Osteocyte (in vitro differentiated cells): ENCODE results near the gene RNF145. TPM values are rescaled to one million over a fixed set of nuclear protein-coding genes. Genes with fewer than 3 reads are reported as not detected.

Experiments used
- DNase-seq: peaks from one replicate; pipeline ENCODE4 v3.0.0; 2021; ENCODE audit warnings: mixed read lengths; ENCODE audit not compliant: unreplicated experiment; ENCODE audit errors: extremely low spot score
- H3K27ac Mint-ChIP-seq: one replicate; pipeline ENCODE4 v1.8.0; 2021; ENCODE audit warnings: mild to moderate bottlenecking, mixed read lengths; ENCODE audit not compliant: unreplicated experiment
- H3K27me3 Mint-ChIP-seq: one replicate; pipeline ENCODE4 v1.8.0; 2021; ENCODE audit warnings: mixed read lengths; ENCODE audit not compliant: unreplicated experiment
- H3K36me3 Mint-ChIP-seq: one replicate; pipeline ENCODE4 v1.8.0; 2021; ENCODE audit warnings: mixed read lengths; ENCODE audit not compliant: unreplicated experiment
- H3K4me1 Mint-ChIP-seq: one replicate; pipeline ENCODE4 v1.8.0; 2021; ENCODE audit warnings: mixed read lengths; ENCODE audit not compliant: unreplicated experiment
- H3K4me3 Mint-ChIP-seq: one replicate; pipeline ENCODE4 v1.8.0; 2021; ENCODE audit warnings: mild to moderate bottlenecking, moderate library complexity, mixed read lengths; ENCODE audit not compliant: unreplicated experiment
- H3K9me3 Mint-ChIP-seq: one replicate; pipeline ENCODE4 v1.8.0; 2021; ENCODE audit warnings: mixed read lengths; ENCODE audit not compliant: unreplicated experiment
- total RNA-seq: library from RNA; stranded (reverse); gene quantifications from 2 replicates; pipeline ENCODE4 v1.2.1, GENCODE V29; 2021
- TF ChIP-seq, protein P1 (sequence below): fragments of 200-600 bp; sonication (generic); IDR thresholded peaks from 2 replicates; pipeline ENCODE4 v1.5.0; 2021; ENCODE audit warnings: antibody characterized with exemption, mild to moderate bottlenecking, moderate library complexity

RNF145 gene
- total RNA-seq, 1 donor from 2014 or later, result 93.4 TPM

DNA sequence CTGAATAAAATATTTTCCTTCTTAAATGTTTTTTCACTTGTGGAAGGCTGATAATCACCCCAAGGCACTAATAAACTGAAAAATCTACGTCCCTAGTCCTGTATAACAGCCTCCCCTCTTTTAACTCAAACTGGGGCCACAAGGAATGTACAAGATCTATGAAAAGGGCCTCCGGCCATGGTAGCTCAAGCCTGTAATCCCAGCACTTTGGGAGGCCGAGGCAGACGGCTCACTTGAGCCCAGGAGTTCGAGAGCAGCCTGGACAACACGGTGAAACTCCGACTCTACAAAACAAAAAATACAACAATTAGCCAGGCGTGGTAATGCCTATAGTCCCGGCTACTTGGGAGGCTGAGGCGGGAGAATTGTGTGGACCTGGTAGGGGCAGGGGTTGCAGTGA is 23.6 kb downstream of the RNF145 start:
- Mint-ChIP-seq H3K9me3 (no peaks in the 10 kb centered on the region), H3K27ac (peak overlapping the region; percentile 98), H3K4me1 (peaks cover 66% of the 10 kb centered on the region), H3K27me3 (no peaks in the 10 kb centered on the region), H3K4me3 (no peak overlapping the region), H3K36me3 (peaks cover 20% of the 10 kb centered on the region)
- TF ChIP-seq, protein P1, sequence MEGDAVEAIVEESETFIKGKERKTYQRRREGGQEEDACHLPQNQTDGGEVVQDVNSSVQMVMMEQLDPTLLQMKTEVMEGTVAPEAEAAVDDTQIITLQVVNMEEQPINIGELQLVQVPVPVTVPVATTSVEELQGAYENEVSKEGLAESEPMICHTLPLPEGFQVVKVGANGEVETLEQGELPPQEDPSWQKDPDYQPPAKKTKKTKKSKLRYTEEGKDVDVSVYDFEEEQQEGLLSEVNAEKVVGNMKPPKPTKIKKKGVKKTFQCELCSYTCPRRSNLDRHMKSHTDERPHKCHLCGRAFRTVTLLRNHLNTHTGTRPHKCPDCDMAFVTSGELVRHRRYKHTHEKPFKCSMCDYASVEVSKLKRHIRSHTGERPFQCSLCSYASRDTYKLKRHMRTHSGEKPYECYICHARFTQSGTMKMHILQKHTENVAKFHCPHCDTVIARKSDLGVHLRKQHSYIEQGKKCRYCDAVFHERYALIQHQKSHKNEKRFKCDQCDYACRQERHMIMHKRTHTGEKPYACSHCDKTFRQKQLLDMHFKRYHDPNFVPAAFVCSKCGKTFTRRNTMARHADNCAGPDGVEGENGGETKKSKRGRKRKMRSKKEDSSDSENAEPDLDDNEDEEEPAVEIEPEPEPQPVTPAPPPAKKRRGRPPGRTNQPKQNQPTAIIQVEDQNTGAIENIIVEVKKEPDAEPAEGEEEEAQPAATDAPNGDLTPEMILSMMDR, result no peak
- no peak for DNase-seq

DNA sequence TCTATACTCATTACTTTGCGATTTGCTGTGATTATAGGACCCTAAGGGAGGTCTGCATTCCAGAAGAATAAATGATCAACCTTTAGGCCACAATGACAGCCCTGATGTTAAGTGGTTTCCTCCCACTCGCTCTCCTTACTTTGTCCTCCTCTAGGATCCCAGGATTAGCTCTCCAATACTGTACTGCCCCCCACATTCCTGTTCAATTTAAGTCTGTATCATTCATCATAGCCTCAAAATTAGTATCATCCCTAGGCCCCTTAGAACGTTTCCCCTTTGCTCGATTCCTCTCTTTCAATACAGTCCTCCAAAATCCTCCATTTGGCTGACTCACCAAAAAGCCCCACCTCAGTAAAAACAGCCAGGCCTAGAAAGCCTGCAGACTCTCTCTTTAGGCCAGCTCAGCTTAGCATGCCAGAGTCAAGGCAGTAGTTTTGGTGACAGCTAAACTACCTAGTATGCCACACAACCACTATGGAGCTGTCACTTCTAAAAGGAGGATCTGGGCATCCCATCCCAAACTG is 24.4 kb downstream of the RNF145 start:
- Mint-ChIP-seq H3K27ac (peak overlapping the region; percentile 98), H3K4me1 (peaks cover 71% of the 10 kb centered on the region), H3K27me3 (no peaks in the 10 kb centered on the region), H3K4me3 (peak overlapping the region; percentile 16), H3K36me3 (peaks cover 25% of the 10 kb centered on the region), H3K9me3 (no peaks in the 10 kb centered on the region)
- TF ChIP-seq, protein P1, result no peak
- DNase-seq, result no peak

- Mint-ChIP-seq H3K36me3 (peaks cover 21% of the 10 kb centered on the region), H3K27ac (peak overlapping the region; percentile 98), H3K9me3 (no peaks in the 10 kb centered on the region), H3K4me1 (peaks cover 69% of the 10 kb centered on the region), H3K4me3 (no peak overlapping the region), H3K27me3 (no peaks in the 10 kb centered on the region)
- no peak for DNase-seq
- TF ChIP-seq, protein P1, result no peak
Measured at GRCh38 chr5:159184236-159184635, 25.1 kb downstream of the RNF145 start.

DNA sequence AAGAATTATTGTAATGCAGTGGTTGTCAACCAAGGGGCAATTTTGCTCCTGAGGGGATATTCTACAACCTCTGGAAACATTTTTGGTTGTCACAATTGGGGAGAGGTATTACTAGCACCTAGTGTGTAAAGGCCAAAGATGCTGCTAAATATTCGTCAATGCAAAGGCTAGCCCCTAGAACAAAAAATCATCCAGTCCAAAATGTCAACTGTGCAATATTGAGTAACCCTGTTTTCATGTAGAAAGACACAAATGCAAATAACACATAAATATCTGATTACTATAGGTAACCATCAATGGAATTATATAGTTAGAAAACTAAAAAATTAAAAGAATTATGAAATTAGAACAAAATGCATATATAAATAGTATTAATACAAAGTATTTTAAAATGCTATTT is 26.1 kb downstream of the RNF145 start:
- peaks cover 75% of the 10 kb centered on the region for H3K4me1 Mint-ChIP-seq
- H3K27me3 Mint-ChIP-seq, result no peaks in the 10 kb centered on the region
- H3K9me3 Mint-ChIP-seq, result no peaks in the 10 kb centered on the region
- H3K27ac Mint-ChIP-seq, result peak overlapping the region; percentile 89
- H3K4me3 Mint-ChIP-seq, result no peak overlapping the region
- peaks cover 18% of the 10 kb centered on the region for H3K36me3 Mint-ChIP-seq
- TF ChIP-seq, protein P1, result no peak
- DNase-seq, result no peak

DNA sequence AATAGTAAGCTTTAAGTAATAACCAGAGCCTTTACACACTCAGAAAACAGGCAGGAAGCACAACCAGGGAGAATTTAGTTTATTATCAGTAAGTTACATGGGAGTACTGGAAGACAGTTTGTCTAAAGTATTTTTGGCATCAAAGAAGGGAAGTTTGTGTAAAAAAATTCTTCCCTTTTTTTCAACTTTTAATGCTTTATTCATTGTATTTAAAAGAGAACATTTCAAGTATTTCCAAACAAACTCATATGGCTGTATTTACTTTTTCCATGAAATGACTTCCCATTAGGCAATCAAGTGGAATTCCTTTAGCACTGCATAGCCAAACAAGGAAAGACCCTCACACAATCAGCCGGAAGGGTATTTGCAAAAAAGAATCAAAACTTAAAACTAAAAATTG is 26.7 kb downstream of the RNF145 start:
- peaks cover 16% of the 10 kb centered on the region for H3K36me3 Mint-ChIP-seq
- H3K27me3 Mint-ChIP-seq, result no peaks in the 10 kb centered on the region
- peaks cover 76% of the 10 kb centered on the region for H3K4me1 Mint-ChIP-seq
- H3K27ac Mint-ChIP-seq, result peak overlapping the region; percentile 89
- no peaks in the 10 kb centered on the region for H3K9me3 Mint-ChIP-seq
- no peak for DNase-seq
- H3K4me3 Mint-ChIP-seq, result no peak overlapping the region
- TF ChIP-seq, protein P1, result no peak
